Panc1 (cell line): ENCODE results near the gene CCSAP. TPM values are rescaled to one million over a fixed set of nuclear protein-coding genes. Genes with fewer than 3 reads are reported as not detected.

Source experiments
- ATAC-seq: fragments of 200-7000 bp; cut with Tn5 transposase; 2 replicates; pipeline ENCODE4 v1.9.1; 2020; ENCODE audit warnings: mild to moderate bottlenecking, moderate library complexity
- BruUV-seq: library from RNA; stranded (reverse); fragments of 400-500 nt; replicated peaks from 2 replicates; lab custom pipeline; 2021; lab: Mats Ljungman, UMichigan
- CTCF ChIA-PET: fragments of 300-600 bp; sonication (Branson Sonifier 250); formaldehyde crosslinking; loops from one replicate; lab custom pipeline; 2022; ENCODE audit warnings: antibody characterized with exemption; lab: Charles Lee
- POLR2A ChIA-PET: fragments of 300-600 bp; sonication (Branson Sonifier 250); formaldehyde crosslinking; loops from one replicate; lab custom pipeline; 2022; ENCODE audit warnings: antibody characterized with exemption; lab: Charles Lee
- DNase-seq: peaks from one replicate; pipeline ENCODE4 v3.0.0-alpha.2; 2010; ENCODE audit warnings: low read depth, low spot score
- H3K27ac ChIP-seq: 2 replicates; pipeline ENCODE4 v1.5.1; 2011; ENCODE audit warnings: mild to moderate bottlenecking, low read length, inconsistent platforms
- H3K27me3 ChIP-seq: fragments of 200-500 bp; sonication (Bioruptor generic); 2 replicates; pipeline ENCODE4 v1.6.0; 2014; ENCODE audit warnings: low read length, inconsistent platforms; ENCODE audit not compliant: control insufficient read depth, insufficient read depth
- H3K36me3 ChIP-seq: fragments of 200-500 bp; sonication (Bioruptor generic); 2 replicates; pipeline ENCODE4 v1.5.1; 2014; ENCODE audit warnings: inconsistent platforms, mild to moderate bottlenecking, low read length, moderate library complexity; ENCODE audit not compliant: control insufficient read depth, insufficient read depth
- H3K4me1 ChIP-seq: 2 replicates; pipeline ENCODE4 v1.5.1; 2011; ENCODE audit warnings: inconsistent platforms, mild to moderate bottlenecking, low read length, moderate library complexity; ENCODE audit not compliant: control insufficient read depth, insufficient read depth
- H3K4me3 ChIP-seq, 2 experiments: 2 replicates each; pipeline ENCODE4 v1.5.1; 2011 to 2012; ENCODE audit warnings: low read depth in 2 of 2, low read length in 2 of 2, mild to moderate bottlenecking in 2 of 2, inconsistent platforms in 1 of 2, moderate library complexity in 1 of 2
- H3K9me3 ChIP-seq: fragments of 200-500 bp; sonication (Bioruptor generic); 2 replicates; pipeline ENCODE4 v1.5.1; 2014; ENCODE audit warnings: low read depth, mild to moderate bottlenecking, inconsistent platforms, low read length, moderate library complexity; ENCODE audit not compliant: control insufficient read depth, insufficient read depth
- CTCF ChIP-seq: fragments of 450-650 bp; IDR thresholded peaks from 2 replicates; pipeline ENCODE4 v1.5.1; 2017; ENCODE audit warnings: mild to moderate bottlenecking
- POLR2AphosphoS5 ChIP-seq: IDR thresholded peaks from 2 replicates; pipeline ENCODE4 v1.6.1; 2012; ENCODE audit warnings: mild to moderate bottlenecking, low read depth, low read length, moderate library complexity
- REST ChIP-seq, 2 experiments: IDR thresholded peaks; 2 replicates each; pipeline ENCODE4 v1.6.1; 2011 to 2012; ENCODE audit warnings: low read depth in 2 of 2, control low read depth in 1 of 2, low read length in 1 of 2, mild to moderate bottlenecking in 1 of 2, moderate library complexity in 1 of 2; ENCODE audit not compliant: insufficient read depth in 1 of 2
- SIN3A ChIP-seq: IDR thresholded peaks from 2 replicates; pipeline ENCODE4 v1.6.1; 2012; ENCODE audit warnings: low read depth, mild to moderate bottlenecking, low read length, moderate library complexity, borderline replicate concordance; ENCODE audit not compliant: insufficient read depth
- TCF7L2 ChIP-seq: IDR thresholded peaks from 2 replicates; pipeline ENCODE4 v1.6.1; 2011; ENCODE audit warnings: mild to moderate bottlenecking, low read depth, low read length, inconsistent platforms
- in situ Hi-C: cut with HindIII; loops from 2 replicates; pipeline ENCODE4 v1.10.0; 2016; ENCODE audit warnings: low sequenced_read_pairs, low pct_unique_long_range_greater_than_20kb
- intact Hi-C: fragments of 100-400 bp; cut with micrococcal nuclease; formaldehyde crosslinking; loops from one replicate; pipeline ENCODE4 v1.10.0; 2022; ENCODE audit not compliant: unreplicated experiment
- total RNA-seq: library from RNA; stranded (reverse); gene quantifications from one replicate; pipeline ENCODE4 v1.2.1, GENCODE V29; 2021; ENCODE audit not compliant: unreplicated experiment

CCSAP gene
- total RNA-seq, 1 experiment from 2014 or later = 11.6 TPM

GRCh38 chr1:229283183-229283611 lies 59.6 kb downstream of the CCSAP start:
- H3K36me3 ChIP-seq = no peaks in the 10 kb centered on the region; the same call in 1 of the 2 replicates
- peaks cover 8% of the 10 kb centered on the region; the same call in 1 of the 2 replicates for H3K9me3 ChIP-seq
- intact Hi-C loops = no loop called here
- ChIA-PET CTCF (no interaction called here), POLR2A (interaction anchor here (0.6 kb wide), 1 partner anchor 55 kb away, joined by 3 read pairs; no protein-coding TSS in a partner anchor)
- DNase-seq (no peak), ATAC-seq (no peak)
- TF ChIP-seq CTCF (no peak), SIN3A (no peak), TCF7L2 (no peak), POLR2AphosphoS5 (no peak), REST (IDR thresholded peaks at IDR 0.05; ENCODE audit: insufficient read depth in 1 of 2, low read depth in 2 of 2, low read length in 1 of 2) (no peak)
- BruUV-seq = TSS peak; percentile 9
- no peaks in the 10 kb centered on the region for H3K27me3 ChIP-seq
- no peak overlapping the region for H3K27ac ChIP-seq
- no peak overlapping the region for H3K4me3 ChIP-seq
- no peaks in the 10 kb centered on the region for H3K4me1 ChIP-seq
- in situ Hi-C loops = no loop called here

GRCh38 chr1:229282295-229282823 lies 60.5 kb downstream of the CCSAP start:
- no TSS peak for BruUV-seq
- ATAC-seq (no peak), DNase-seq (no peak)
- Histone ChIP-seq H3K27me3 (no peaks in the 10 kb centered on the region), H3K36me3 (no peaks in the 10 kb centered on the region; the same call in 1 of the 2 replicates), H3K4me3 (no peak overlapping the region), H3K4me1 (no peaks in the 10 kb centered on the region), H3K27ac (no peak overlapping the region), H3K9me3 (peaks cover 8% of the 10 kb centered on the region; the same call in 1 of the 2 replicates)
- intact Hi-C loops = no loop called here
- POLR2A ChIA-PET = no interaction called here
- no peak for TF ChIP-seq CTCF
- no peak for TF ChIP-seq TCF7L2
- TF ChIP-seq REST (IDR thresholded peaks at IDR 0.05; ENCODE audit: insufficient read depth in 1 of 2, low read depth in 2 of 2, low read length in 1 of 2) = no peak
- TF ChIP-seq SIN3A = no peak
- no peak for TF ChIP-seq POLR2AphosphoS5
- in situ Hi-C loops = no loop called here
- CTCF ChIA-PET = no interaction called here
